CD4-positive, alpha-beta T cell (primary cell): ENCODE results near the gene SH3BP5. TPM values are rescaled to one million over a fixed set of nuclear protein-coding genes. Genes with fewer than 3 reads are reported as not detected.

Source experiments
- ATAC-seq: fragments of 200-7000 bp; cut with Tn5 transposase; one replicate; pipeline ENCODE4 v1.10.0; 2022; ENCODE audit warnings: mild to moderate bottlenecking; ENCODE audit not compliant: poor library complexity
- CTCF ChIA-PET: fragments of 350-600 bp; sonication (Branson Sonifier 250); formaldehyde crosslinking; loops from one replicate; lab custom pipeline; 2021; ENCODE audit warnings: antibody characterized with exemption, inconsistent platforms; lab: Charles Lee
- POLR2A ChIA-PET: fragments of 350-600 bp; sonication (Branson Sonifier 250); formaldehyde crosslinking; loops from one replicate; lab custom pipeline; 2021; ENCODE audit warnings: antibody characterized with exemption, inconsistent platforms; lab: Charles Lee
- DNase-seq, 14 experiments: peaks; one replicate each; pipeline ENCODE4 v3.0.0-alpha.2; 2013 to 2020; ENCODE audit warnings: mixed read lengths in 2 of 14
- H3K27ac ChIP-seq, 2 donors: one replicate each; pipeline versions ENCODE4 v1.5.1 to v1.7.0; 2013; ENCODE audit warnings: low read length in 2 of 2, low read depth in 1 of 2, mild to moderate bottlenecking in 1 of 2
- H3K27me3 ChIP-seq, 2 experiments: 1 replicate in 1 of 2; 2 replicates in 1 of 2; pipeline versions ENCODE4 v1.6.1 to v1.7.0; 2013; ENCODE audit warnings: low read length in 2 of 2, control low read depth in 1 of 2, mild to moderate bottlenecking in 1 of 2, moderate library complexity in 1 of 2; ENCODE audit not compliant: insufficient read depth in 2 of 2, control insufficient read depth in 1 of 2
- H3K36me3 ChIP-seq: one replicate; pipeline ENCODE4 v1.6.1; 2013; ENCODE audit warnings: low read length, control low read depth; ENCODE audit not compliant: insufficient read depth
- H3K4me1 ChIP-seq: one replicate; pipeline ENCODE4 v1.6.1; 2013; ENCODE audit warnings: low read length, control low read depth; ENCODE audit not compliant: insufficient read depth
- H3K4me3 ChIP-seq: one replicate; pipeline ENCODE4 v1.5.1; 2013; ENCODE audit warnings: mild to moderate bottlenecking, low read length, moderate library complexity
- H3K9me3 ChIP-seq, 2 experiments: 1 replicate in 1 of 2; 2 replicates in 1 of 2; pipeline versions ENCODE4 v1.6.1 to v1.7.0; 2013; ENCODE audit warnings: low read length in 2 of 2, mild to moderate bottlenecking in 2 of 2, control low read depth in 1 of 2, moderate library complexity in 1 of 2; ENCODE audit not compliant: control insufficient read depth in 1 of 2, insufficient read depth in 1 of 2
- H3K27ac Mint-ChIP-seq: one replicate; pipeline ENCODE4 v1.8.0; 2020; ENCODE audit warnings: mixed read lengths
- H3K27me3 Mint-ChIP-seq: one replicate; pipeline ENCODE4 v1.8.0; 2021; ENCODE audit warnings: mixed read lengths
- H3K36me3 Mint-ChIP-seq: one replicate; pipeline ENCODE4 v1.8.0; 2021; ENCODE audit warnings: low read depth, mixed read lengths
- H3K4me1 Mint-ChIP-seq: one replicate; pipeline ENCODE4 v1.8.0; 2021; ENCODE audit warnings: low read depth, mixed read lengths
- H3K4me3 Mint-ChIP-seq: one replicate; pipeline ENCODE4 v1.8.0; 2020; ENCODE audit warnings: mild to moderate bottlenecking, mixed read lengths
- H3K9me3 Mint-ChIP-seq: one replicate; pipeline ENCODE4 v1.8.0; 2020; ENCODE audit warnings: mixed read lengths
- intact Hi-C, 2 experiments: fragments of 100-400 bp; cut with DNase I in 1 of 2; cut with micrococcal nuclease in 1 of 2; formaldehyde crosslinking; loops; one replicate each; pipeline versions ENCODE4 v1.15.1 to v1.9.0; 2023 to 2025; cut with DNase I, micrococcal nuclease
- total RNA-seq, 174 experiments: library from RNA in 2 of 174; stranded (reverse) in 2 of 174; gene quantifications; one replicate each; pipeline ENCODE4 v1.2.3 and lab custom pipeline; 2021 to 2026
- TF ChIP-seq, protein P1 (sequence below): fragments of 200-600 bp; IDR thresholded peaks from one replicate; pipeline ENCODE4 v1.8.0; 2022; ENCODE audit warnings: antibody characterized with exemption, mild to moderate bottlenecking

SH3BP5 gene
- total RNA-seq, 2 experiments from 2014 or later, result 16.8 to 17.7 TPM

DNA sequence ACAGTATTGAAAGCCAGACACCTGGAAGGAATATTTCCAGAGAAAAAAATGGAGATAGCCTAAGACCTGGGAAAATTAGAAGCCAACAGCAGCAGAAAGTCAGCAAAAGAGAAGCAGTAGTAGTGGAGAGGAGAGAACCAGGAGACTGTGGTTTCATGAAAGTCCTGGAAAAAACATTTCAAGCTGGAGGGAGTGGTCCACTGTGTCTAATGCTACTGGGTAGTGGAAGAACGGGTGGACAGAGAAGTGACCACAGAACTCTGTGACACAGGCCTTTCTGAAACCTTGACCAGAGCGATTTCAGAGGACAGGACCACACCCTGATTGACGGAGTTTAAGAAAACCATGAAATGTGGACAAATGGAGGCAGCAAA lies 15.3 kb upstream of the SH3BP5 start:
- TF ChIP-seq, protein P1, sequence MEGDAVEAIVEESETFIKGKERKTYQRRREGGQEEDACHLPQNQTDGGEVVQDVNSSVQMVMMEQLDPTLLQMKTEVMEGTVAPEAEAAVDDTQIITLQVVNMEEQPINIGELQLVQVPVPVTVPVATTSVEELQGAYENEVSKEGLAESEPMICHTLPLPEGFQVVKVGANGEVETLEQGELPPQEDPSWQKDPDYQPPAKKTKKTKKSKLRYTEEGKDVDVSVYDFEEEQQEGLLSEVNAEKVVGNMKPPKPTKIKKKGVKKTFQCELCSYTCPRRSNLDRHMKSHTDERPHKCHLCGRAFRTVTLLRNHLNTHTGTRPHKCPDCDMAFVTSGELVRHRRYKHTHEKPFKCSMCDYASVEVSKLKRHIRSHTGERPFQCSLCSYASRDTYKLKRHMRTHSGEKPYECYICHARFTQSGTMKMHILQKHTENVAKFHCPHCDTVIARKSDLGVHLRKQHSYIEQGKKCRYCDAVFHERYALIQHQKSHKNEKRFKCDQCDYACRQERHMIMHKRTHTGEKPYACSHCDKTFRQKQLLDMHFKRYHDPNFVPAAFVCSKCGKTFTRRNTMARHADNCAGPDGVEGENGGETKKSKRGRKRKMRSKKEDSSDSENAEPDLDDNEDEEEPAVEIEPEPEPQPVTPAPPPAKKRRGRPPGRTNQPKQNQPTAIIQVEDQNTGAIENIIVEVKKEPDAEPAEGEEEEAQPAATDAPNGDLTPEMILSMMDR, result no peak
- Mint-ChIP-seq H3K4me1 (peaks cover 72% of the 10 kb centered on the region), H3K4me3 (peak overlapping the region; percentile 82), H3K36me3 (no peaks in the 10 kb centered on the region), H3K27ac (peak overlapping the region; percentile 79), H3K27me3 (no peaks in the 10 kb centered on the region), H3K9me3 (peaks cover 7% of the 10 kb centered on the region)
- peak overlapping the region; percentile 40 to 45 for H3K27ac ChIP-seq
- ChIA-PET CTCF (interaction anchor here (0.7 to 4.1 kb wide), 5 partner anchors 11 to 80 kb away, joined by 3 to 17 read pairs (median 4); partner anchors contain the start of gene SH3BP5), POLR2A (interaction anchor here (0.6 to 2.2 kb wide), 8 partner anchors 13 to 951 kb away, joined by 3 to 12 read pairs (median 4); partner anchors contain the start of gene SH3BP5)
- H3K4me1 ChIP-seq, result peaks cover 63% of the 10 kb centered on the region
- H3K36me3 ChIP-seq, result no peaks in the 10 kb centered on the region
- no peak overlapping the region for H3K4me3 ChIP-seq
- H3K27me3 ChIP-seq, result no peaks in the 10 kb centered on the region
- intact Hi-C loops, result no loop called here
- ATAC-seq (no peak), DNase-seq (no peak)
- peaks cover 0 to 13% of the 10 kb centered on the region in 2 experiments for H3K9me3 ChIP-seq

DNA sequence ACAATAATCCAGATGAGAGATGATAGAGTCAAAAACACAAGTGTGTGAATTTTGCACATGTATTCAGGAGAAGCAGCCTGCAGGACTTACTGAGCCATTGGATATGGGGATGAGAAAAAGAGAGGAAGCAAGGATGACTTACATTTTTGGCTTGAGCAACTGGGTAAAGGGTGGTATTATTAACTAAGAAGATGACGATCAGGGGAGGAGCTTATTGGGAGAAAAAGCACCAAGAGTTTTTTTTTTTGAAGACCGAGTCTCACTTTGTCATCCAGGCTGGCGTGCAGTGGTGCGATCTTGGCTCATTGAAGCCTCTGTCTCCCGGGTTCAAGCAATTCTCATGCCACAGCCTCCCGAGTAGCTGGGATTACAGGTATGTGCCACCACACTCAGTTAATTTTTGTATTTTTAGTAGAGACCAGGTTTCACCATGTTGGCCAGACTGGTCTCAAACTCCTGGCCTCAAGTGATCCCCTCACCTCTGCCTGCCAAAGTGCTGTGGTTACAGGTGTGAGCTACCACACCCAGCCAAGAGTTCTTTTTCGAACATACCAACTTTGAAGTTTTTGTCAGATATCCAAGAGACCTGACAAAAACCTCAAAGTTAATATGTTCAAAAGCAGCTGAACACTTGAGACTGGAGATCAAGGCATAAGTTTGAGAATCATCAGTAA lies 14.8 kb upstream of the SH3BP5 start:
- no peak overlapping the region for H3K4me3 ChIP-seq
- Mint-ChIP-seq H3K9me3 (peaks cover 7% of the 10 kb centered on the region), H3K4me1 (peaks cover 68% of the 10 kb centered on the region), H3K4me3 (peak overlapping the region; percentile 82), H3K27ac (peak overlapping the region; percentile 79), H3K36me3 (no peaks in the 10 kb centered on the region), H3K27me3 (no peaks in the 10 kb centered on the region)
- H3K4me1 ChIP-seq, result peaks cover 63% of the 10 kb centered on the region
- intact Hi-C loops, result no loop called here
- H3K27ac ChIP-seq, result peak overlapping the region; percentile 40 to 45
- peaks cover 0 to 13% of the 10 kb centered on the region in 2 experiments for H3K9me3 ChIP-seq
- POLR2A ChIA-PET, result interaction anchor here (0.6 to 2.2 kb wide), 7 partner anchors 13 to 79 kb away, joined by 3 to 12 read pairs (median 3); partner anchors contain the start of gene SH3BP5
- TF ChIP-seq, protein P1, result no peak
- DNase-seq, result peak in 8 of 14 experiments; percentile 13 to 74 (median 30)
- ATAC-seq, result peak; percentile 62
- H3K27me3 ChIP-seq, result no peaks in the 10 kb centered on the region
- CTCF ChIA-PET, result interaction anchor here (1.1 to 4.1 kb wide), 3 partner anchors 15 to 68 kb away, joined by 3 to 17 read pairs (median 3); partner anchors contain the start of gene SH3BP5
- no peaks in the 10 kb centered on the region for H3K36me3 ChIP-seq

DNA sequence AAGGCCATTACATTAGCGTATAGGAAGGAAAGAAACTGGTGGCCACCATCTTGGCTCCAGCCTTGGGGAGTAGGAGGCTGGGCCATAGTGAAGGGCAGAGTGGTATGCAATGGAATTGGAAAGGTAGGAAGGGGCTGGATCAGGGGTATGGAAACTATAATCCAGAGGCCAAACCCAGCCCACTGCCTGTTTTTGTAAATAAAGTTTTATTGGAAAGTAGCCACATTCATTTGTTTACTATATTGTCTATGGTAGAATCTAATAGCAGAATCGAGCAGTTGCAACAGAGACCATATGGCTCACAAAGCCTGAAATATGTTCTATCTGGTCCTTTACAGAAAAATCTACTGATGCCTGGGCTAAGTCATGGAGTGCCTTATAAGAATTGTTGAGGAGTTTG lies 14.1 kb upstream of the SH3BP5 start:
- no peak overlapping the region for H3K27ac ChIP-seq
- CTCF ChIA-PET, result interaction anchor here (4.1 kb wide), 1 partner anchor 14 kb away, joined by 17 read pairs; the partner anchor contains the start of gene SH3BP5

More for the DNA sequence above, 14.1 kb upstream of the SH3BP5 start:
- Mint-ChIP-seq H3K27me3 (no peaks in the 10 kb centered on the region), H3K4me3 (peak overlapping the region; percentile 26), H3K4me1 (peaks cover 67% of the 10 kb centered on the region), H3K9me3 (peaks cover 7% of the 10 kb centered on the region), H3K27ac (peak overlapping the region; percentile 79), H3K36me3 (no peaks in the 10 kb centered on the region)
- Histone ChIP-seq H3K4me1 (peaks cover 58% of the 10 kb centered on the region), H3K27me3 (no peaks in the 10 kb centered on the region), H3K4me3 (no peak overlapping the region), H3K36me3 (no peaks in the 10 kb centered on the region), H3K9me3 (peaks cover 0 to 7% of the 10 kb centered on the region in 2 experiments)
- DNase-seq (no peak), ATAC-seq (no peak)
- intact Hi-C loops, result no loop called here
- POLR2A ChIA-PET, result no interaction called here
- TF ChIP-seq, protein P1, result no peak
